ENCODE data around the gene AK5.

AK5 gene

GRCh38 chr1:77484334-77484733, 202.5 kb downstream of the AK5 start:
- no peak for ATAC-seq
- no peak for TF ChIP-seq TOX (CRISPR knock-in tag; IDR thresholded peaks at IDR 0.05; ENCODE audit: borderline replicate concordance)
- TF ChIP-seq ISL1 (CRISPR knock-in tag; IDR thresholded peaks at IDR 0.05) = no peak
- no peak for TF ChIP-seq ZFP3 (CRISPR knock-in tag; IDR thresholded peaks at IDR 0.05)
- no peak for TF ChIP-seq POU6F1 (CRISPR knock-in tag; IDR thresholded peaks at IDR 0.05; ENCODE audit: borderline replicate concordance, low read depth)
- TF ChIP-seq ZNF70 (CRISPR knock-in tag; IDR thresholded peaks at IDR 0.05) = no peak
- TF ChIP-seq SNAI2 (CRISPR knock-in tag; IDR thresholded peaks at IDR 0.05) = no peak

- TF ChIP-seq ZNF565 (CRISPR knock-in tag; conservative IDR thresholded peaks at IDR 0.05; ENCODE audit: low read depth) (no peak), ISL1 (CRISPR knock-in tag; IDR thresholded peaks at IDR 0.05) (no peak), ZC3H10 (CRISPR knock-in tag; IDR thresholded peaks at IDR 0.05) (no peak), ESRRG (CRISPR knock-in tag; IDR thresholded peaks at IDR 0.05) (no peak), CREB5 (CRISPR knock-in tag; IDR thresholded peaks at IDR 0.05; ENCODE audit: low read depth) (no peak), ZFP3 (CRISPR knock-in tag; IDR thresholded peaks at IDR 0.05) (no peak), PPARA (CRISPR knock-in tag; IDR thresholded peaks at IDR 0.05; ENCODE audit: borderline replicate concordance) (no peak), PATZ1 (CRISPR knock-in tag; IDR thresholded peaks at IDR 0.05; ENCODE audit: borderline replicate concordance) (no peak), ARNTL (CRISPR knock-in tag; IDR thresholded peaks at IDR 0.05; ENCODE audit: borderline replicate concordance, low read depth) (no peak), TCF4 (CRISPR knock-in tag; IDR thresholded peaks at IDR 0.05; ENCODE audit: borderline replicate concordance) (no peak), SNAI2 (CRISPR knock-in tag; IDR thresholded peaks at IDR 0.05) (no peak), ZFP30 (CRISPR knock-in tag; IDR thresholded peaks at IDR 0.05) (no peak), CSDC2 (CRISPR knock-in tag; IDR thresholded peaks at IDR 0.05) (no peak), TOX (CRISPR knock-in tag; IDR thresholded peaks at IDR 0.05; ENCODE audit: borderline replicate concordance) (no peak)
- no peak for ATAC-seq
Observed at GRCh38 chr1:77484926-77485325, 203.1 kb downstream of the AK5 start.

GRCh38 chr1:77487631-77488030, 205.8 kb downstream of the AK5 start:
- no peak for ATAC-seq
- TF ChIP-seq ISL1 (CRISPR knock-in tag; IDR thresholded peaks at IDR 0.05) (no peak), ZNF8 (CRISPR knock-in tag; IDR thresholded peaks at IDR 0.05) (no peak), ZFP30 (CRISPR knock-in tag; IDR thresholded peaks at IDR 0.05) (no peak), ZNF565 (CRISPR knock-in tag; conservative IDR thresholded peaks at IDR 0.05; ENCODE audit: low read depth) (no peak), BACH2 (CRISPR knock-in tag; IDR thresholded peaks at IDR 0.05; ENCODE audit: borderline replicate concordance) (no peak), PPARA (CRISPR knock-in tag; IDR thresholded peaks at IDR 0.05; ENCODE audit: borderline replicate concordance) (no peak), TOX (CRISPR knock-in tag; IDR thresholded peaks at IDR 0.05; ENCODE audit: borderline replicate concordance) (no peak), ESRRG (CRISPR knock-in tag; IDR thresholded peaks at IDR 0.05) (no peak), CSDC2 (CRISPR knock-in tag; IDR thresholded peaks at IDR 0.05) (no peak), GLIS3 (CRISPR knock-in tag; IDR thresholded peaks at IDR 0.05) (no peak), RARB (CRISPR knock-in tag; IDR thresholded peaks at IDR 0.05) (no peak), POU6F1 (CRISPR knock-in tag; IDR thresholded peaks at IDR 0.05; ENCODE audit: borderline replicate concordance, low read depth) (no peak)

- ATAC-seq = peak; percentile 54; the same call in 2 of the 3 replicates
- TF ChIP-seq ZNF70 (CRISPR knock-in tag; IDR thresholded peaks at IDR 0.05) (no peak), CREB5 (CRISPR knock-in tag; IDR thresholded peaks at IDR 0.05; ENCODE audit: low read depth) (no peak), CSDC2 (CRISPR knock-in tag; IDR thresholded peaks at IDR 0.05) (no peak), ZNF565 (CRISPR knock-in tag; conservative IDR thresholded peaks at IDR 0.05; ENCODE audit: low read depth) (no peak)
Observed at GRCh38 chr1:77489910-77490309, 208.1 kb downstream of the AK5 start.

Measured in SK-N-SH treated with all-trans-retinoic acid at 6 μM for 48 hours (cell line).